Measurements from ENCODE around the gene SDHAF3. TPM values are rescaled to one million over a fixed set of nuclear protein-coding genes. Genes with fewer than 3 reads are reported as not detected.

Gene SDHAF3
- total RNA-seq, 6 donors from 2014 or later: 2.1 to 10.3 (median 7.6) TPM

DNA sequence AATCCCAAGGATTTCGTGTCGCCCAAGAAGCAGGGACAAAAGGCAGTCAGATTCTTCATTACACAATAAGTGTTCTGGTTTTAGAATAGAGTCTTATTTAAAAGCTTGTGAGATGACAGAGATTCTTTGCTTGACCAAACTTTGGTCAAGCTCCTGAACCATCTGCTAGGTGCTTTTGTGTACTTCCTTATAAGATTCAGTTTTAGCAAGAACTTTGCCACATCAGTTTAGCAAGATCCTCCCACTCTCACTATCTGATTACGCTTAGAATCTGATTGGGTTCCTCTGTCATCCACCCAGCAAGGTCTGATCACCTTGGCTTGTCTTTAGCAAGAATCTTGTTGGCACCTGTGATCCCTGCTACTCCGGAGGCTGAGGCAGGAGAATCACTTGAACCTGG, 38.2 kb upstream of the SDHAF3 start:
- H3K4me3 ChIP-seq: no peak overlapping the region
- no peaks in the 10 kb centered on the region for H3K27me3 ChIP-seq
- no peaks in the 10 kb centered on the region for H3K36me3 ChIP-seq
- H3K9me3 ChIP-seq: peaks cover 0 to 6% (median 0%) of the 10 kb centered on the region in 4 donors
- ATAC-seq (ENCODE audit: low FRiP score in 2 of 2): no peak
- H3K27ac ChIP-seq: no peak overlapping the region
- no peaks in the 10 kb centered on the region for H3K4me1 ChIP-seq
- WGBS, 2 donors: 85 to 87% methylated on average over 4 of the region's 4 CpGs
- TF ChIP-seq POLR2AphosphoS5 (IDR thresholded peaks at IDR 0.05): no peak
- TF ChIP-seq POLR2A (IDR thresholded peaks at IDR 0.05): no peak
- TF ChIP-seq, protein P1, sequence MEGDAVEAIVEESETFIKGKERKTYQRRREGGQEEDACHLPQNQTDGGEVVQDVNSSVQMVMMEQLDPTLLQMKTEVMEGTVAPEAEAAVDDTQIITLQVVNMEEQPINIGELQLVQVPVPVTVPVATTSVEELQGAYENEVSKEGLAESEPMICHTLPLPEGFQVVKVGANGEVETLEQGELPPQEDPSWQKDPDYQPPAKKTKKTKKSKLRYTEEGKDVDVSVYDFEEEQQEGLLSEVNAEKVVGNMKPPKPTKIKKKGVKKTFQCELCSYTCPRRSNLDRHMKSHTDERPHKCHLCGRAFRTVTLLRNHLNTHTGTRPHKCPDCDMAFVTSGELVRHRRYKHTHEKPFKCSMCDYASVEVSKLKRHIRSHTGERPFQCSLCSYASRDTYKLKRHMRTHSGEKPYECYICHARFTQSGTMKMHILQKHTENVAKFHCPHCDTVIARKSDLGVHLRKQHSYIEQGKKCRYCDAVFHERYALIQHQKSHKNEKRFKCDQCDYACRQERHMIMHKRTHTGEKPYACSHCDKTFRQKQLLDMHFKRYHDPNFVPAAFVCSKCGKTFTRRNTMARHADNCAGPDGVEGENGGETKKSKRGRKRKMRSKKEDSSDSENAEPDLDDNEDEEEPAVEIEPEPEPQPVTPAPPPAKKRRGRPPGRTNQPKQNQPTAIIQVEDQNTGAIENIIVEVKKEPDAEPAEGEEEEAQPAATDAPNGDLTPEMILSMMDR (IDR thresholded peaks at IDR 0.05): no peak
- TF ChIP-seq EP300 (IDR thresholded peaks at IDR 0.05): no peak
- DNase-seq: no peak

DNA sequence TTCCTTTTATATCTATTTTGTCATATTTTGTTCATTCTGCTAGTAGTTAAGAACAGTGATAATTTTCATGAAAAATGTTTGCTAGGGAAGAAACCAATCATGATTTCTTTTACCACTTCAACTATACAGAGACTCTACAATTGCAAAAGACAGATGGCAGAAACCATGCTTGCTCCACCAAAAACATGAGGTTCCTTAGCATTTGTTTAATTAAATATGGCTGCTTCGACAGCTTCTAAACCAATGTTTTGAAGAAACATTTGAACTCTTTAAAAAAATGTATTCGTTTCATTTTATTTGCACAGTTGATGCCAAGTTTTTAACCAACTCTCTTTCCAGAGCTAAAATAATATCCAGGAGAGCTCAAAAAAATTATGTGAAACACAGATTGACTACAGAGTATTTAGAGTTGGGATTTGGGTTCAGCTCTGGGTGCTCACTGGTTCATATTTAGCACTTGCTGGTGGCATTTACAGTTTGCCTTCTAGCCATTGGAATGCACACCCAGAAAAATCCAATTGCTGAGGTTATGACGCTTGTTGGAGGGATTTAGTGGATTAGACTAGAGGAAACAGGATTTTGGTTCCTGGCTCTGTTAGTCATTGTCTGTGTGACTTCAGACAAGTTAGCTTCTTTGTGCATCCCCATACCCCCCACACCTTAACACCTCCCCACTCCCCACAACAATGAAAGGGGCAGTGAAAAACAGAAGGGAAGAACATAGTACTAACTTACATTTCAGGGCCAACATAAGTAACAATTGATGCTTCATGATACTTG, 35.8 kb upstream of the SDHAF3 start:
- Histone ChIP-seq H3K4me1 (no peaks in the 10 kb centered on the region), H3K27ac (no peak overlapping the region), H3K27me3 (no peaks in the 10 kb centered on the region), H3K36me3 (no peaks in the 10 kb centered on the region), H3K4me3 (no peak overlapping the region), H3K9me3 (no peaks in the 10 kb centered on the region)
- ATAC-seq (ENCODE audit: low FRiP score in 2 of 2) (no peak), DNase-seq (no peak)
- TF ChIP-seq POLR2A (IDR thresholded peaks at IDR 0.05) (no peak), POLR2AphosphoS5 (IDR thresholded peaks at IDR 0.05) (no peak), EP300 (IDR thresholded peaks at IDR 0.05) (no peak)
- TF ChIP-seq, protein P1 (IDR thresholded peaks at IDR 0.05): no peak
- WGBS, 2 donors: 74 to 77% methylated on average over 3 of the region's 3 CpGs

DNA sequence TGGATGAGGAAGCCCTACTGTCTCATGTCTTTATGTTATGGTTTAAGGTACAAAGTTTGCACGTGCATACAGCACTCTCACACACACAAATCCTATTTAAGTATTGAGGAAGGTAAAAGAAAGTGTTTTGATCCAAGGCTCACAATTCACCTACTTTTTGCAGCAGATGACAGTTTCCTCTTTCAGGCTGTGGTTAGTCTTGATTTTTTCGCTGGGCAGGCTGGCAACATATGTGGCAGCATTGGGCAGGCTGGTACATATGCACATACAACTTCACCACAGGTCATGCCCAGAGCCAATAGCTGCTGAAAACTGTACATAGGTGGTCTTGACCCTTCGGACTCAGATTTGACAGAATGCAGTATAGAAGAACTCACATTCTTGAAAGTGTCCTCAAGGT, 29.1 kb upstream of the SDHAF3 start:
- 57 to 63% methylated on average over 3 of the region's 3 CpGs for WGBS, 2 donors
- Histone ChIP-seq H3K4me3 (no peak overlapping the region), H3K9me3 (no peaks in the 10 kb centered on the region), H3K4me1 (no peaks in the 10 kb centered on the region), H3K27ac (no peak overlapping the region), H3K36me3 (no peaks in the 10 kb centered on the region), H3K27me3 (no peaks in the 10 kb centered on the region)
- TF ChIP-seq POLR2AphosphoS5 (IDR thresholded peaks at IDR 0.05): no peak
- TF ChIP-seq EP300 (IDR thresholded peaks at IDR 0.05): no peak
- TF ChIP-seq POLR2A (IDR thresholded peaks at IDR 0.05): no peak
- TF ChIP-seq, protein P1 (IDR thresholded peaks at IDR 0.05): no peak
- ATAC-seq (ENCODE audit: low FRiP score in 2 of 2) (no peak), DNase-seq (no peak)

DNA sequence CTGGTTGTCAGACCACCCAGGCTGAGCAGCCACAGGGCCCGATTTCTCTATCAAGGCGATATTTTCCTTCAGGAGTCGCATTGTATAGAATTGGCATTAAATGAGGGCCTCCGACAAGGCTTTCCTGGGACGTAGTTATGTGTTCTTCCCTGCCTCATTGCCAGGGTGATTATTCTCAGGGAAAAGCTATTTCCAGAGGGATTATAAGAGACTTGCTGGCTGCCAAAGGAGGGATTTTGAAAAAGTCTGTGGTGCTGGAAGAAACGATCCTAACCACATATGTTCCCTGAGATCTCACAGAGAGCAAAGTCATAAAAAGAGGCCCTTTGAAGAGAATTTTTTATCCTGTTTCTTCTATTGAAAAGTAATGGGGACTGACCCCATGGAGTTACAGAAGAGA, 27.7 kb upstream of the SDHAF3 start:
- 90 to 92% methylated on average over 6 of the region's 6 CpGs for WGBS, 2 donors

More for the DNA sequence above, 27.7 kb upstream of the SDHAF3 start:
- TF ChIP-seq POLR2AphosphoS5 (IDR thresholded peaks at IDR 0.05) (no peak), EP300 (IDR thresholded peaks at IDR 0.05) (no peak), POLR2A (IDR thresholded peaks at IDR 0.05) (no peak)
- TF ChIP-seq, protein P1 (IDR thresholded peaks at IDR 0.05): no peak
- Histone ChIP-seq H3K27me3 (no peaks in the 10 kb centered on the region), H3K4me3 (no peak overlapping the region), H3K27ac (no peak overlapping the region), H3K4me1 (no peaks in the 10 kb centered on the region), H3K9me3 (no peaks in the 10 kb centered on the region), H3K36me3 (no peaks in the 10 kb centered on the region)
- DNase-seq: no peak
- no peak for ATAC-seq (ENCODE audit: low FRiP score in 2 of 2)
